GM19328 (cell line): ENCODE results near the gene PADI6.
"Not testable (repeated sequence)": the region's sequence is repeated elsewhere in the genome, so short reads cannot be mapped to it uniquely, and the experiment has no call there.

Source experiments
- ATAC-seq: cut with Tn5 transposase; IDR thresholded peaks from one replicate; pipeline ENCODE4 v1.9.1; 2021; ENCODE audit warnings: mild to moderate bottlenecking, moderate library complexity; ENCODE audit not compliant: unreplicated experiment

The PADI6 gene

DNA sequence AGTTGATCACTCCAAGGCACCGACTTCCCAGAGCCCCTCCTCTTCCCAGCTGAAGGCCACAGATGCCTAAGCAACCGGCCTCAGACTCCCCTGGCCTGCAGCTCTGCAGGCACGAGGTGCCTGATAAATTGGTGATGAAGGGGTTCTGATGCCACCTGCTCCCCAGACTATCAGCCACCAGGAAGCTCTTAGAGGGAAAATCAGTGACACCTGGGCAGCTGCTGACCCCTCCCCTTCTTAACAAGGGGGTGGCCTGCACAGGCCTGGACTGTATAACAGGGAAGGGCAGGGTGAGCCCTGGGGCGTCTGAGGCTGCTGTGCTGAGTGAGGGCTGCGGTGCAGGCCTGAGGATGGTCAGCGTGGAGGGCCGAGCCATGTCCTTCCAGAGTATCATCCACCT lies at the start of gene PADI6:
Gene PADI6, plus strand, starts transcription at position 301 of the 400 bp plus-strand sequence. Its CDS starts 50 bp downstream, at position 351.
- no peak for ATAC-seq

- no peak for ATAC-seq
These were observed 43.1 kb upstream of the PADI6 start for GRCh38 chr1:17328855-17329254.

DNA sequence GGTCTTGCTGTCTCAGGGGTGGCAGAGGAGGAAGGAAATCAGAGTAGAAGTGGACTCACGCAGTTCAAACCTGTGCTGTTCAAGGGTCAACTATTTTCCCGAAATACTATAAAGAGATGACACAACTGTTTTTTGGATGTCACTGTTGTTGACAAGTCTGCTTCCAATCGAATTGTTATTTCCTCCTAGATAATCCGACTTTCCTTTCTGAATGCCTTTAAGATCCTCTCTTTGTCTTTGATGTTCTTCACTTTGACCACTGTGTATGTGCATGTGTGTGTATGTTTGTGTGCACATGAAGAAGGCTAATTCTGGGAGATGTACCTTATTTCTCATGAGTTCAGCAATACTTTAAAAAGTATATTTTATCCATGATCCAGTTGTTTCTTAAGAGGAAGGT lies 42.4 kb upstream of the PADI6 start:
- no peak for ATAC-seq

- no peak for ATAC-seq
These were observed 41.1 kb upstream of the PADI6 start for GRCh38 chr1:17330856-17331255.

GRCh38 chr1:17333081-17333480 lies 38.9 kb upstream of the PADI6 start:
- no peak for ATAC-seq

DNA sequence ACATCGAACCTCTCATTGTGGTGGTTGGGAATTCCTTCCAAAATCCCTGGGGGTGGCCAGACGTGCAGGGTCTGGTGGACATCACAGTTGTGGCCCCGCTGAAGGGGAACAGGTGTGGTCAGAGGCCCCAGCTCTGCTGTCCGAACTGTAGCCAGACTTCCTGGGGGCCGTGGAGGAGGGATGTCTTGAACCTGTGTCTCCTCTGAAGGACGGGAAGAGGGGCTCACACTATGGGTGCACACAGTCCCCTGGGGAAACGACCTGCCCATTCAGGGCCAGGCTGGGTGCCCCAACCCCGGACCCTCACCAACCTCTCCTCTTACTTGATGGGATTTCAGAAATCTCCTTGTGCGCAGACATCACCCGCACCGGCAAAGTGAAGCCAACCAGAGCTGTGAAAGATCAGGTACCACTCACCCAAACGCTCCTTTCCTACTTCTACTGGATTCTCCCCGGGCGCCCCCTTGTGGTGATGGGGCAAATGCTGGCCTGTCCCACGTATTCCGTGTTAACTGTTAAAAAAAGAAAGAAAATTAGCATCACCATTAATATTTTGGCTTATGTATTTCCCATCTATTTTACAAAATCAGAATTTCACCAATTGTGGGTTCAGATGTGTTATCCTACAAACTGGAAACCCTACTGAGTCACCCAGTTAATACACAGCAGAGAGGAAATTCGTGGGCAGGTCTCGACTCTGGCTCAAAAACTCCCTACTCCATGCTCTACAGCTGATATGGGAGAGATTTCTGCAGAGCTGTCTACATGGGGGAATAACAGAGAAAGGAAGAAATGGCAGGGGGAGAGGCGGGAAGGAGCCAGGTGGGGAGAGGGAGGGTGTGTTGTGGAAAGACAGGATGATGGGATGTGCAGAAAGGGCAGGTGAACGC lies 35.9 kb upstream of the PADI6 start:
- ATAC-seq = no peak

GRCh38 chr1:17338706-17339493 lies 33.1 kb upstream of the PADI6 start:
- ATAC-seq = no peak

DNA sequence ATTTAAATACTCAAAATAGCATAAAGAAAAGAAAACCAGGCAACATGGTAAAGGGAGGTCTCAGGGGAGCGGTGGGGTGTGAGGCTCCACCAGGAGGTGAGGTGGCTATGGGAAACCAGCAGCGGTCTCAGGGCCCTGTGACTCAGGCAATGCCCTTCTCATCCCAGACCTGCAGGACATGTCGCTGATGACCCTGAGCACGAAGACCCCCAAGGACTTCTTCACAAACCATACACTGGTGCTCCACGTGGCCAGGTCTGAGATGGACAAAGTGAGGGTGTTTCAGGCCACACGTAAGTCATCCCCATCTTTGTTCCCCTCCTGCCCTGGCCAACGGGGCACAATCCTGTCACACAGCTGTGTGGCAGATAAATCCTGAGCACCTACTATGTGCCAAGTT lies 32.5 kb upstream of the PADI6 start:
- ATAC-seq = no peak

DNA sequence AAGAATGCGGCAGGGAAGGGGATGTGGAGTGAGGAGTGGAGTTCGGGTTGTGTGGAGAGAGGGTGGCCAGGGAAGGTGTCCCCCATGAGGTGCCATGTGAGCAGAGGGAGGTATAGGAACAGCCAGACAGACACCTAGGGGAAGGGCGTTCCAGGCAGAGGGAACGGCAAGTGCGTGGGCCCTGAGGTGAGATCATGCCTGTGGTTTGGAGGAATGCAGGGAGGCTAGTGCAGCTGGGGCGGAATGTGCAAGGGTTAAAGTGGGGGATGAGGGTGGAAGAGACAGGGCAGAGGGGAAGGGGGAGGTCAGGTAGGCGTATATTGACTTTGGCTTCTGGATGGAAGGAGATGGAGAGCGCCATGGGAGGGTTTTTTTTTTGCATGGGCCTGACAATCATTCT lies 31.6 kb upstream of the PADI6 start:
- no peak for ATAC-seq

GRCh38 chr1:17342014-17342441 lies 30.0 kb upstream of the PADI6 start:
- ATAC-seq = no peak

DNA sequence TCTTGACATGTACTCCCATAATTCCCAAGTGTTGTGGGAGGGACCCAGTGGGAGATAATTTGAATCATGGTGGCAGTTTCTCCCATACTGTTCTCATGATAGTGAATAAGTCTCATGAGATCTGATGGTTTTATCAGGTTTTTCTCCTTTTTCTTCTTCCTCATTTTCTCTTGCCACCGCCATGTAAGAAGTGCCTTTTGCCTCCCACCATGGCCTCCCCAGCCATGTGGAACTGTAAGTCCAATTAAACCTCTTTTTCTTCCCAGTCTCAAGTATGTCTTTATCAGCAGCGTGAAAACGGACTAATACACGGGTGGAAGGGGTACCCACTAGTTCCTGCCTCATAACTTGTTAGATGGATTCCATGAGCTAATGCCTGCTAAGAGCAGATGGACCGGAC lies 26.5 kb upstream of the PADI6 start:
- not testable (repeated sequence) for ATAC-seq

DNA sequence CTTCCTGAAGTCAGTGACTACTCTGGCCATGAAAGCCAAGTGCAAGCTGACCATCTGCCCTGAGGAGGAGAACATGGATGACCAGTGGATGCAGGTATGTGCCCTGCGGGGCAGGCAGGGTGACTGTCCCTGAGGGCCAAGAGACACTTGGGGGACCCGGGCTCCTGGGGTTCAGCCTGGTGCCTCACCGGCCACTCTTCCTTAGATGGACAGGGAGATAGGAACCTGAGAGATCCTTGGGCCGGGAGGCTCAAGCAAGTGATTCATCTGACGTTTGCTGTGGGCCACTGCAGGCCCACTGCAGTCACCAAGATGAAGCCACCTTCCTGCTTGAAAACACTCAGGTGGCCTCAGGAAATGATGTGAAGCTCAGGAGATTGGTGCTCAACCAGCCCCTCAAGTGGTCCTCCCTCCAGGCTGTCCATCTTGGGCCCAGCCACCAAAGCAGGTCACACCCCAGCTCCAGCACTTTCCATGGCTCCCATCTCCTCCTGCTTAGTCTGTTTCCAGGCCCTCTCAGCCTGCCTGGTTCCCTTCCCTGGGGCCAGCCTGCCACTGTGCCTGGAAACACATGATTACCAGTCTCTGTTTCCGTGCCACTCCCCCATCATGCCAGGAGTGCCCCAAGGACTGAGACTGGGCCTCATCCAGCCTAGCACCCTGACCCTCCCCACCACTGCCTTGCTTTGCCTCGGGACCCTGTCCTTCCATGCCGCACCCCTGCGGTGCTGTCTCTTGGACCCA lies 25.8 kb upstream of the PADI6 start:
- no peak for ATAC-seq

- no peak for ATAC-seq
These were observed 24.0 kb upstream of the PADI6 start for GRCh38 chr1:17347769-17348592.

DNA sequence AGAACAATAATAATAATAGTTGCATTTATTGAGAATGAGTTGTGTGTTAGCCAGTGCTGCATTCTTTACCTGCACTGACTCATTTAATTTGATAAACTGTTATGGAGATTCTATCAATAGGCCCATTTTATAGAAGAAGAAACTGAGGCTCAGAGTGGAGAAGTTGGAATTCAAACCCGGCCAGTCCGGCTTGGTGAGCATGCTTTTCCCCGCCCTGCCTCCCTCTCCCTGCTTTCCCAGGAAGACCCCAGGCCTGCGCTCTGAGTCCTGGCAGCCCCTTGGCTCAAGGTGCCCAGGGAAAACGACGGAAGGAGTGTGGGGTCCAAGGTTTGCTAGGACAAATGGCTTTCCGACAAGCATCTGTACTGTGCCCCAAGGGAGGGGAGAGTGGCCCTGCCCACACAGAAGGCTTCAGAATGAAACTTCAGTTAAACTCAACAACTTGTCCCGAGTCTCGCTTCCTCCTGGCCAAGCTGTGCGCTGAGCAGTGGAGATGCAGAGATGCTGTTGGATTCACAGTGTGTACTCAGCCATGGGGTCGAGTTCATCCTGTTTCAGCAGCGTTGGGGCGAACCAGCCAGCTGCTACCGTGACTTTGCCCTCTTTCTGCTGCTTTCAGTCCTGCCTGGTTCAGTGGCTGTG lies 23.3 kb upstream of the PADI6 start:
- no peak for ATAC-seq

DNA sequence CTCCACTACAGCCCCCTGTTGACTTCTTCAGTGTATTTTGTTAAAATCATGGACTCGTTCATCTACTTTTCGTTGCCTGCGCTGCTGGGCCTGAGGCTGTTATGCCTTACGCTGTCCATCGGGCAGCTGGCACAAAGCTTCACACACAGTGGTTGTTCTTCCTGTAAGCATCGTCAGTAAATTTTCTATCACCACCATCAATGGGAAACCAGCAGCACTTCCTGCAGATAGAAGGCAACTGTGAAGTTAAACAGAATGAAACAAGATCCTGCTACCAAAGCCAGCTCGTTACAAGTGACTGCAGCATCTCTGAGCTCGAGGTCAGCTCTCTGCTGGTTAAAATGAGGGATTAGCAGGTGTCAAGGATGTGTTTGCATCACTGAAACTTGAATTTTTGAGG lies 21.9 kb upstream of the PADI6 start:
- no peak for ATAC-seq

- no peak for ATAC-seq
These were observed 21.0 kb upstream of the PADI6 start for GRCh38 chr1:17350928-17351446.

DNA sequence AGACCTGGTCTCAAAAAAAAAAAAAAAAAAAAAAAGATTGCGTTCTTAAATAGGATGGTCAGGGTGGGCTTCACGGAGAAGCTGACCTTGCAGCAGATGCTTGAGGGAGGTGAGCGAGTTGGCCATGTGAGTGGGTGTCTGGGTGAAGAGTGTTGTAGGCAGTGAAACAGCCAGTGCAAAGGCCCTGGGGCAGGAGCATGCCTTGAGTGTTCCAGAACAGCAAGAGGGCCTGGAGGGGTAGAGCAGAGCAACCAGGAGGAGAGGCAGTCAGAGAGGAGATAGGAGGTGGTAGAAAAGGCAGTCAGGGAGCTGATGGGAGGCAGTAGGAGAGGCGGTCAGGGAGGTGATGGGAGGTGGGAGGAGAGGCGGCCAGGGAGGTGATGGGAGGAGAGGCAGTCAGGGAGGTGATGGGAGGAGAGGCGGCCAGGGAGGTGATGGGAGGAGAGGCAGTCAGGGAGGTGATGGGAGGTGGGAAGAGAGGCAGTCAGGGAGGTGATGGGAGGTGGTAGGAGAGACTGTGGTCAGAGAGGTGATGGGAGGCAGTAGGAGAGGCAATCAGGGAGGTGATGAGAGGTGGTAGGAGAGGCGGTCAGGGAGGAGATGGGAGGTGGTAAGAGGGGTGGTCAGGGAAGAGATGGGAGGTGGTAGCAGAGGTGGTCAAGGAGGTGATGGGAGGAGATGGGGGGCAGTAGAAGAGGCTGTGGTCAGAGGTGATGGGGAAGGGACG lies 20.2 kb upstream of the PADI6 start:
- no peak for ATAC-seq

- ATAC-seq = no peak
These were observed 19.5 kb upstream of the PADI6 start for GRCh38 chr1:17352419-17352909.

DNA sequence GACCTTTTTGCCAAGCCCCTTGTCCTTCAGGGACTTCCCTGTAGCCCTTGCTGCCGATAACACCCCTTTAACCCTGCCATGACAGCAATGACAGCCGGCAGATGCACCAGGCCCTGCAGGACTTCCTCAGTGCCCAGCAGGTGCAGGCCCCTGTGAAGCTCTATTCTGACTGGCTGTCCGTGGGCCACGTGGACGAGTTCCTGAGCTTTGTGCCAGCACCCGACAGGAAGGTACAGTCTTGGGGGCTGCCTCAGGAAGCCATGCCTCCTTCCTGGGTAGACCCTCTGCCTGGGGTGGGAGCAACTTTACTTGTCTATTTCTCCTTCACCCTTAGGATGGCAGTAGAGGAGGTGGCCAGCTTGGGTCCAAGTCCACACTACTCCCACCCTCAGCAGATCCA lies 16.1 kb upstream of the PADI6 start:
- ATAC-seq = no peak
